Epidermal melanocyte (primary cell): ENCODE data around the gene GTF2H4.
A peak's percentile ranks its signal among the peaks of the same experiment; 100 is the strongest.
"Not testable (repeated sequence)": the region's sequence is repeated elsewhere in the genome, so short reads cannot be mapped to it uniquely, and the experiment has no call there.

Source experiments
- DNase-seq: peaks from one replicate; pipeline ENCODE4 v3.0.0; 2011; ENCODE audit warnings: low spot score; ENCODE audit not compliant: insufficient read length

GTF2H4 gene

GRCh38 chr6:30894381-30894780 lies 13.6 kb upstream of the GTF2H4 start:
- DNase-seq: no peak

- DNase-seq: no peak
Measured at GRCh38 chr6:30894935-30895334, 13.1 kb upstream of the GTF2H4 start.

- no peak for DNase-seq
Measured at GRCh38 chr6:30895343-30895742, 12.7 kb upstream of the GTF2H4 start.

- DNase-seq: no peak
Measured at GRCh38 chr6:30896541-30896940, 11.5 kb upstream of the GTF2H4 start.

GRCh38 chr6:30897882-30898281 lies 10.1 kb upstream of the GTF2H4 start:
- no peak for DNase-seq

- no peak for DNase-seq
Measured at GRCh38 chr6:30898750-30899360, 9.2 kb upstream of the GTF2H4 start.

GRCh38 chr6:30900863-30901417 lies 7.1 kb upstream of the GTF2H4 start:
- DNase-seq: no peak

- DNase-seq: no peak
Measured at GRCh38 chr6:30901436-30901835, 6.6 kb upstream of the GTF2H4 start.

- not testable (repeated sequence) for DNase-seq
Measured at GRCh38 chr6:30902196-30902595, 5.8 kb upstream of the GTF2H4 start.

GRCh38 chr6:30902709-30903108 lies 5.3 kb upstream of the GTF2H4 start:
- no peak for DNase-seq

- no peak for DNase-seq
Measured at GRCh38 chr6:30903236-30903635, 4.8 kb upstream of the GTF2H4 start.

- not testable (repeated sequence) for DNase-seq
Measured at GRCh38 chr6:30907290-30907757, 683 bp upstream of the GTF2H4 start.

GRCh38 chr6:30908700-30909099 lies 693 bp downstream of the GTF2H4 start:
- DNase-seq: no peak

GRCh38 chr6:30910473-30910872 lies 2.5 kb downstream of the GTF2H4 start:
- not testable (repeated sequence) for DNase-seq

- no peak for DNase-seq
Measured at GRCh38 chr6:30912746-30913520, 4.9 kb downstream of the GTF2H4 start.

GRCh38 chr6:30913721-30914075 lies 5.7 kb downstream of the GTF2H4 start:
- no peak for DNase-seq

- DNase-seq: peak; percentile 98
Measured at GRCh38 chr6:30914076-30914853, 6.3 kb downstream of the GTF2H4 start, which contains the start of gene VARS2. Gene VARS2, plus strand, starts transcription at chr6:30914238. Its CDS starts 599 bp downstream, at chr6:30914837.

GRCh38 chr6:30914854-30915590 lies 7.0 kb downstream of the GTF2H4 start:
- no peak for DNase-seq

GRCh38 chr6:30915591-30915946 lies 7.6 kb downstream of the GTF2H4 start:
- peak; percentile 91 for DNase-seq

- no peak for DNase-seq
Measured at GRCh38 chr6:30917041-30917440, 9.0 kb downstream of the GTF2H4 start.

GRCh38 chr6:30917487-30917886 lies 9.5 kb downstream of the GTF2H4 start:
- DNase-seq: no peak
